C1 segment of cervical spinal cord (tissue), 14 donors: ENCODE data around the gene LAMA2.
A peak's percentile ranks its signal among the peaks of the same experiment; 100 is the strongest.

Experiments used
- DNase-seq, 14 donors: peaks; one replicate each; lab custom pipeline; 2025; lab: John Stamatoyannopoulos, UW

Gene LAMA2

GRCh38 chr6:129364767-129365166 is 481.8 kb downstream of the LAMA2 start:
- DNase-seq, result no peak

DNA sequence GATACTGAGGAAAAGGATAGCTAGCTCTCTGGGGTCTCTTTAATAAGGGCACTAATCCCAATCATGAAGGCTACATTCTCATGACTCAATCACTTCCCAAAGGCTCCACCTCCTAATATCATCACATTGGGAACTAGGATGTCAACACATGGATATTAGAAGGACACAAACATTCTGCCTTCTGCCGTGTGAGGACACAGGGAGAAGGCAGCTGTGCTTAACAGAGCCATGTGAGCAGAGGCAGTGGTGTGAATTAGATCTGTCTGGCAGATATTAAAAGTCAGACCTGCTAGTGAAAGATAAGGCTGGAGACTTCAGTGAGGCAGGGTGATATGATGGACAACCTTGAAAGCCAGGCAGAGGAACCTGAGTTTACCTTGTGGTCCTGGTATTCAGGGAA is 485.1 kb downstream of the LAMA2 start:
- no peak for DNase-seq

DNA sequence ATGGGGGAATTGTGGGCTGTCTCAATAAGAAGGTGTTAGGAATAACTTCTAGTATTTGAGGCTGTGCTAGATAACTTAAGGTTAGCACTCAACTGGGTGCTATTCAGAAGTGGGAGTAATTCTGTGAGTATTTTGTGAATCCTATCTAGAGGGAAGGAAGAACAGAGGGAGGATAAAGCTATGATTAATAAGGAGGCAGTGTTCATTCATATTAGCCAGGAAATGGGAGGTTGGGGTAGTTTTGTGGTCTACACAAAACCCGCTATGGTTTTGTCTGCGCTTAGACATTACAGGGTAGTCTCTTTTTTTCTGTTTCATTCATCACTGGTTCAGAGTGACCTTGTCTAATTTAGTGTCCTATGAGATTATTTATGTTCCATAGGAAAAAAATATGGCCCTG is 486.0 kb downstream of the LAMA2 start:
- DNase-seq, result no peak

- no peak for DNase-seq
These were observed 486.8 kb downstream of the LAMA2 start for GRCh38 chr6:129369737-129370136.

DNA sequence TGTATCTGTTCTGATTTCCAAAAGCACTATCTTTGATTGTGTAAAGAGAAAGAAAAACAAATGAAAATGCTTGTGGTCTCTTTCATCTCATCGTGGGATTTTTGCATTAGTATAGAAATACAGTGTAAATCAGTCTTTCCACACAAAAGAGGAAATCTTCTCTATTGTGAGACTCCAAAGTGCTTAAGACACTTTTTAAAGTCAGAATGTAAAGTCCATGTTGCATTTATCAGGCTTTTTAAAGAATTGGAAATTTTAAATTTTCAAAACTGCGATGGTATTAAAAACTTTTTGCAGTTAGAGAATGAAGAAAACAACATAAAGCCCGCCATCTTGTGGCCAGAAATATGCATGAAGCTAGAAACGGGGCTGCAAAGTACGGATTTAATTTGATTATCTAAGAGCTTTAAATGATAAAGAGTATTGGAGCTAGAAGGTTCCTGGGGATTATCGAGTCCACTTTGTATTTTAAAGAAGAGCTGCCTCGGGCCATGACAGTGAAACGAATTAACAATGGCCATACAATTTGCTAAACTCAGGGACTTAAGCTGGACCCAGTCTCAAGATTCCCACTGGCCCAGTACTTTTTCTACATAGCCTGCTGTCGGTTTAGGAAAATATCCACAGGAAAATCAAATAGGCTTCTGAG is 487.5 kb downstream of the LAMA2 start:
- DNase-seq, result peak in 2 of 14 donors; percentile 3 to 54

- no peak for DNase-seq
These were observed 498.9 kb downstream of the LAMA2 start for GRCh38 chr6:129381885-129382284.

DNA sequence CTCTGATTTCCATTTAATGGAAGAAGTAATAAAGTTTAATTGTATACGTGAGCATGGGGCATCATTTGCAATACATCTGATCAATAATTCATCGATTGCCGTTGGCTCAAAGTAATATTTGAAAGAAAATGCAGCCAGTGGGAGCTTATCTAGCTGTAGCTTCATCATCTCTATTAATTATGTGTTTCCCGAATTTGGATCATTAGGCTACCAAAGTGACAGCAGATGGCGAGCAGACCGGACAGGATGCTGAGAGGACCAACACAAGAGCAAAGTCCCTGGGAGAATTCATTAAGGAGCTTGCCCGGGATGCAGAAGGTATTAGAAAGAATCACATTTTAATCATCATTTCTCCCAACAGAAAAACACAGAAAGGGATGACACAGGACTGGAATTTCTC is 500.0 kb downstream of the LAMA2 start:
- DNase-seq, result no peak

- DNase-seq, result no peak
These were observed 502.2 kb downstream of the LAMA2 start for GRCh38 chr6:129385117-129385516.

GRCh38 chr6:129390900-129391299 is 508.0 kb downstream of the LAMA2 start:
- no peak for DNase-seq

DNA sequence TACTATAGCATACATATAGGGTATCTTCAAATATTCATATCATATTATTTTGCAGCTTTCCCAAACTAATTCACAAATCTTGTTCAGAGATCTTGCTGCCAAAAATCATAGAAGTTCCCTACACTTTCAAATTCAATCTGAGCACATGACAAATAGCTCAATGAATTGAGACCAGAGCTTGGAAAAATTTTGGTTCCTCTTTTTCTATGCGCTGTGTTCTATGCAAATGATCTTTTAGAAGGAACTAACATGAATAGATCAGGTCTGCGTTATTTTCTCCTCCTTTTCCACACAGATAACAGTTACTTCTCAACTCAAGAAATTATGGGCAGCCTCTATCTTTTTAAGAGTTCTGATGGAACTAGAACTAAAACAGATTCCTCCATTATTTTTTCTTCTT is 510.7 kb downstream of the LAMA2 start:
- DNase-seq, result no peak

- no peak for DNase-seq
These were observed 515.8 kb downstream of the LAMA2 start for GRCh38 chr6:129398764-129399163.

GRCh38 chr6:129402244-129402643 is 519.3 kb downstream of the LAMA2 start:
- no peak for DNase-seq

- no peak for DNase-seq
These were observed 528.2 kb downstream of the LAMA2 start for GRCh38 chr6:129411092-129411491.

DNA sequence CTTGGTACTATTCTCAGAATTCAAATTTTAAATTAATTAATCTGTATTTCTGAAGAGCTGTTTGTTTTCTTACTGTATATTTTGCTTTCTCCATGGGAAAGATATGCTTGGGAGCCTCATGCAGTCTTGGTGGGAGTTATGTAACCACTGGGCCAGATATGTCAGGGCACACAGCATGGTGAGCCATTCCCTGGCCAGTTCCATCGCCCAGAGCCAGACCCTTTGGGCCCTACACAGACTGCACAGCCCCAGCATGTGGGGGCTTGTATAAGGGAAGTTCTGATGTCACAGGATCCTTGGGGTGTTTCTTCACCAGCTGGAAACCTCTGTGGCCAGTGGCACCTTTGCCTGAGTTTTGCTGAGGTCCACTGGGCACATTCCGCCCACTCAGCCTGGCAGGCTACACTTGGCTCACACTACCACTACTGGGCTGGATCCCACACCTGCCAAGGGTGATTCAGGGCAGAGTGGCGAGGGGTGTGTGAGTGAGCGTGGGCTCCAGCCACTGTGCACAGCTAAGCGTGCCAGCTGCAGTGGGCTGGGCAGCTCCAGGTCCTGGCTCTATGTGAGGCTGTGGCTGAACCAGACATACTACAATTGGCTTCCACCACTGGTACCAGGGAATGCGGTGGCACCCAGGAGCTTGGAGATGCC is 533.5 kb downstream of the LAMA2 start:
- DNase-seq, result no peak

- DNase-seq, result no peak
These were observed 534.6 kb downstream of the LAMA2 start for GRCh38 chr6:129417416-129418086.

DNA sequence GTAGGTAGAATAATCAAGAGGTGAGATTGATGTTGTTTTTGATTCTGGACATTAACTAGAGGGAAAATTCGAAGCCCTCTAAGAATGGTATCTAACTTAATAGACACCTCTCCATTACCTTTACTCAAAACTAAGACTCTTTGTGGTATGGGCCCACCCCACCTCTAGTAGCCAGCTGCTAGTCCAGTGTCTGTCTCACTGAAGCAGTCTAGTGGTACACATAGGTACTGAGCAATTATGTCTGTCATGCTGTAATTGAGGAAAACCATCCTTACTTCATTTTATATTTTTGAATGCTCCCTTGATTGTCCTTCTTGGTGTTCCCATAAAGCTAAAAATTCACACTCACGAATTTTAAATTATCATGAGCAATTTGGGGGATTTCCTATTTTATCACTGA is 536.4 kb downstream of the LAMA2 start:
- no peak for DNase-seq

- DNase-seq, result no peak
These were observed 543.4 kb downstream of the LAMA2 start for GRCh38 chr6:129426343-129426742.

GRCh38 chr6:129429956-129430355 is 547.0 kb downstream of the LAMA2 start:
- DNase-seq, result no peak

GRCh38 chr6:129432738-129433137 is 549.8 kb downstream of the LAMA2 start:
- no peak for DNase-seq

DNA sequence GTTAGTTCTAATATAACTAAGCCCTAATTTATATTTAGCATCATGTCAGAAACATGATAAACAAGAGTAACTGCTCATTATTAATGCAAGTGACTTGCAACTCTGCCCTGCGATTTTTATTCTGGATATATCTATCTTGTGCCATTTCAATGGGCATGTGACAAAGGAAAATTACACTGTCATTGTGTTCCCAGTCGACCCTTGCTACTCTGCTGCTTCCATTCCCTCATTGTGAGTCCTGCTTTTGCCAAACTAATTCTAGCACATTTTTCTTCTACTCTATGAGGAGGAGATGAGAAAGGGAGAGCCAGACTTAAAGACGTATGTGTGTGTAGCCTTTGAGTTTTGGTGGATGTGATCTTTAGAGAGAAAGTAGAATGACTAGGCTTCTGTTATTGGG is 551.2 kb downstream of the LAMA2 start:
- no peak for DNase-seq

DNA sequence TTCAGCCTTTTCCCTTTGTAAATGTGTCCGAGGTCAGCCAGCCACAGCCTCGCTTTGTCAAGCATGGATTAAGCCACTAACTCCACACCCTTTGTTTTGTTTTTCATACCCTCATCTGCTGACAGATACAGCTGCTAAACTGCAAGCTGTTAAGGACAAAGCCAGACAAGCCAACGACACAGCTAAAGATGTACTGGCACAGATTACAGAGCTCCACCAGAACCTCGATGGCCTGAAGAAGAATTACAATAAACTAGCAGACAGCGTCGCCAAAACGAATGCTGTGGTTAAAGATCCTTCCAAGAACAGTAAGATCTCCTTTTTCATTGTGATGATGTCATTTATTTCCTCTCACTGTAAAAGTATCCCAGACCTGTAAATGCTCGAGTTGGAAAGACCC is 557.8 kb downstream of the LAMA2 start:
- no peak for DNase-seq

GRCh38 chr6:129444683-129445082 is 561.7 kb downstream of the LAMA2 start:
- no peak for DNase-seq
